SW 1271 (cell line): ENCODE measurements around the gene FCRL1.

Experiments
- DNase-seq, 2 experiments: peaks; one replicate each; lab custom pipeline; 2025; lab: John Stamatoyannopoulos, UW

The FCRL1 gene

GRCh38 chr1:157799996-157800395 is 19.9 kb downstream of the FCRL1 start:
- no peak for DNase-seq

GRCh38 chr1:157798211-157798610 is 21.7 kb downstream of the FCRL1 start:
- no peak for DNase-seq

DNA sequence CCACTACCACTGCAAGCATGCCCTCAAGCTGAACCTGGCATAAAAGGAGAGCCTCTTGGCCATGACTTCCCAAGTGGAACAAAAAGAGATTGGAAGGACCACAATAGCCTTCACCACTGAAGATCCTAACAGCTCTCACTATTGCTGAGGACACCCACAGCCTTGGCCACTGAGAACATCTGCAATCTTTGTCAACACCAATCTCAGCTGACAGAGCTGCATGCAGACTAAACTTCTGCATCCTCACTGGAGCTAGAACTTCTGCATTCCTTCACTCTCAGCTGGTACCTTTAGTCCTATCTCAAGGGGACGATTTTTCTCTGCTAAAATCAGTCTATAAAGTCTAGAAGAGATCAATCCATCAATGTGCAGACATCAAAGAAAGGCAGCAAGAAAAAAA is 34.7 kb downstream of the FCRL1 start:
- no peak for DNase-seq

DNA sequence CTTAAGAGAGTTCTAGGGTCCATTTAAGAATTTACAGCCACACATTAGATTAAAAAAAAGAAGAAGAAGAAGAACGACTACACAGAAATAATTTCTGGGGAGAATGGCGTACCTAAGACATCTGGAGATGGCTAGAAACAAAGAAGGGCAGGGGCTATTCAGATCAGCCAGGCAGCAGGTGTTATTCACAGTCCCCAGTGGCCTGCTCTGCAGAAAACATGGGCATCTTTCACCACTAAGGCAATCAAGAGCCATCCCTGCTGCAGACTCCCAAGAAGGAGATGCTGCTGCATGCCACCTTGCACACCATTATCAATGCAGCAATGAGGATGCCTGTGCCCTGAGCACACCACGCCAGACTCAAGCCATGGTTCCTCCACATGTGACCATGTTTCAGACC is 35.1 kb downstream of the FCRL1 start:
- DNase-seq, result no peak

DNA sequence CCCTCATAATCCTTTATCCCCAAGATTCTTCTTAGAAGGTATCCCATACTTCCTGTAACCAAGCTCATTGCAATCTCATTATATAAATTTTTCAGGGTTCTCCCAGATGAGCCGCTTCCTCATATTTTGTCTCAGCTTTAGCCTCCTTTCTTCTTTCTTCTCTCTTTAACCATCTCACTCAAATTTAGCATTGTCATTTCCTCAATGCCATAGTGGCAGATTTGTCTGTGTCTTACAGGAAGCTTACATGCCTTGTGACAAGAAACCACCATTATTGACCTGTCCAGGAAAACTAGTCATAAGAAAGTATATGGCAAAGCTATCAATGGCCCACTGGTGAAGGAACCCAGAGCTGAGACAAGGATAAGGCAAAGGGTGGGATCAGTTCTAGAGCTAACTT is 37.0 kb downstream of the FCRL1 start:
- DNase-seq, result no peak

- DNase-seq, result no peak
Measured at GRCh38 chr1:157781048-157781447, 38.9 kb downstream of the FCRL1 start.

GRCh38 chr1:157776971-157777391 is 42.9 kb downstream of the FCRL1 start, which contains the start of gene FCRL2:
TSS of gene FCRL2 (minus strand) at chr1:157777132. CDS start at chr1:157777073, 59 bp downstream.
- no peak for DNase-seq

- DNase-seq, result no peak
Measured at GRCh38 chr1:157775101-157775870, 44.6 kb downstream of the FCRL1 start.

GRCh38 chr1:157774412-157774811 is 45.5 kb downstream of the FCRL1 start:
- no peak for DNase-seq

- no peak for DNase-seq
Measured at GRCh38 chr1:157773493-157774350, 46.2 kb downstream of the FCRL1 start.

DNA sequence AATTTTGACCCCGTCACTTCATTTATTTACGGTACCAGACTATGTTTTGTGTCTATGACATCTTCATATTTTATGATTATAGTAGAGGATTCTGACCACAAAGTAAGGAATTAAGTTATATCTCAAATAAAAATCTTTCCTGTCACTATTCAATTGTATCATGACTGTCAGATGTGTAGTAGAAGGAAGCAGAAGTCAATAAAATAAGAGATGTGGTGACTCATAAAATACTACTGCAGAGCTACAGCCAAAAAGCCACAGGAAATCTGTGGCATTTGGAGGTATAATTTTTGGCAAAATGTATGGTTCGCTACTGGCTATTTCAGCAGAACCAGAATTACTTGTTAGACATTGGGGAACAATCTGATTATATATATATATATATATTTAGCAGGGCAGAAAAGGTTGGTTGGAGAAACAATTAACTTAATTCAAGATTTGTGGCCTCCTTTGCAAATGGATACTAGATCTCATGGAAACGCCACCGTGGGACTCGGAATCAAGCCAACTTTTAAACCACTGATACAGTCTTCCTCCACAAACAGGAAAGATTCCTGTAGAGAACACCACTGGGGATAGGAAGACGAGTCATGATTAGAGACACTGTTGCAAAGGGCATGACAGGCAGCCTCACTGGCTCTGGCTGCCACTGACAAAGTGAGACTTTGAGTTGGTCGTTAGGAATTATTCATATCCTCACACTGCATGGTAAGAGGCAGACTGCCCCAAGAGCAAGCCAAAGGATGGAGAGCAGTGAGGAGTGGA is 48.1 kb downstream of the FCRL1 start:
- no peak for DNase-seq

DNA sequence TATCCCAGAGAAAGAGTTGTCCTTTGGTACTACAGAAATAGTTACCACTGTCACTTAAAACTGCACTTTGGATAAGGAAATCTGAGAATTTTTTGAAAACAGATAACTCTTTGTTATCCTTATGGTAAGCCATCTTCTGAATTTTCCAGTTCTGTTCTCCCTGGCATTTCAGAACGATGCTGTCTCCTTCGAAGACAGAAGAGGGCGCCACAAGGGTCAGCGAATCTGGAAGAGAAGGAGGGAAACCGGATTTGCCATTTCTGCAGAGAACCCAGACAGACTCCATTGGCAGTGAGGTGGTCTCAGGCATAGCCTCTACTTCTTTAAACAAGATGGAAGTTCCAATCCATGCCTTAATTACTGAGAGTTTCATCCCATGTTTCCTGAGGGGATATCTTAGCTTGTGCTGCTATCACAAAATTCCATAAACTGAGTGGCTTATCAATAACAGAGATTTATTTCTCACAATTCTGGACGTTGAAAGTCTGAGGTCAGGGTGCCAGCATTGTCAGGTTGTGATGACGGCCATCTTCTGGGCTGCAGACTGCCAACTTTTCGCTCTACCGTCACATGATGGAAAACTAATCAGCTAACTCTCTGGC is 49.4 kb downstream of the FCRL1 start:
- DNase-seq, result no peak

DNA sequence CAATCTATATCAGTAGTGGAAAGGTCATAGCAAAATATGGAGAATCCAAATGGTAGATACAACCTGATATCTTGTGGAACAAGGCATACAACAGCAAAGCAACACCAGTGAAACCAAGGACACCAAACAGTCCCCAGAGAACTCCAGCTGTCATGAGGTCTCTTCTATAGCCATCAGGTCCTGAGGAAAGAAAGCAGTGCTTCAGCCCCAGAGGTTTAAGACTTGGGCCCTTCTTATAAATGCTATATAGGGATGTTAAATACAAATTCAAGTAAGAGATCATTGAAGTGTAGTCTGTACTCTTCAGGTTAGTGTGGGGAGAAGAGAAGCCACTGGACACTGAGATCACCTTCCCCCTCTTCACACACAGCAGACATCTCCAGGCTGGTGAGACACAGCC is 53.1 kb downstream of the FCRL1 start:
- DNase-seq, result no peak

- no peak for DNase-seq
Measured at GRCh38 chr1:157758018-157758417, 61.9 kb downstream of the FCRL1 start.

DNA sequence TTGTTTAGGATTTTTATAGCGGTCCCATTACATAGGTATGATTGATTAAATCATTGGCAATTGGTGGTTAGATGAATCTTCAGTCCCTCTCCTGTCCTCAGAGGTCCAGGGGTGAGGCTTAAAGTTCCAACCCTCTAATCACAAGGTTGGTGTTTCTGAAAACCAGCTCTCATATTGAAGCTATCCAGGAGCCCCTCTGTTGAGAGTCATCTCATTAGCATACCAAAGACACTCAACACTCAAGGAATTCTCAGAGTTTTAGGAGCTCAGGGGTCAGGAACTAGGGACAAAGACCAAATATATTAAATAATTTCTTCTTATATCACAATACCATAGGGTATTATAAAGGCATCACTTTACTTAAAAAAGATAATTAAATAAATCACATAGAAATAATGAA is 66.3 kb downstream of the FCRL1 start:
- DNase-seq, result no peak

GRCh38 chr1:157751283-157751682 is 68.6 kb downstream of the FCRL1 start:
- DNase-seq, result no peak

DNA sequence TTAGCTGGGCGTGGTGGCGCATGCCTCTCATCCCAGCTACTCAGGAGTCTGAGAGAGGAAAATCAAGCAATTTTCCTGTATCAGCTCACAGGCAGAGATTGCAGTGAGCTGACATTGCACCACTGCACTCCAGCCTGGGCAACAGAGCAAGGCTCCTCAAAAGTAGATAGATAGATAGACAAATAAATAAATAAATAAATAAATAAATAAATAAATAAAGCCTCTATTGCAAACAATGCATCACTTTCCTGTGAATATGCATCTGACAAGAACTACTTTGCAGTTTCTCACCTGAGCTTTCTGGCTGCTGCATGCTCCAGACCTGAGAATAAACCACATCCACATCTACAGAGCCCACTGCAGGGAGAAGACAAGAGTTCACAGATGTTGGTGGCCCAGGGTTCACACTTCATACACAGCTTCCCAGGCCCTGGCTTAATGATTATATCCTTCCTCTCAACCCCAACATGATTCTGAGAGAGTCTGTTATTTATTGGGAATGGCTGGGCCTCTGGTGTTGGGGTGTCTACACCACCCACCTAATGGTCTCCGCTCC is 71.6 kb downstream of the FCRL1 start:
- DNase-seq, result no peak
